GM11168 (cell line): ENCODE data around the gene ANKMY1.
"Not testable (repeated sequence)": the region's sequence is repeated elsewhere in the genome, so short reads cannot be mapped to it uniquely, and the experiment has no call there.

Experiments
- in situ Hi-C: fragments of 300-500 bp; cut with MboI; formaldehyde crosslinking; loops from one replicate; pipeline ENCODE4 v1.12.0; 2022; ENCODE audit warnings: low sequenced_read_pairs; ENCODE audit not compliant: unreplicated experiment

Gene ANKMY1

DNA sequence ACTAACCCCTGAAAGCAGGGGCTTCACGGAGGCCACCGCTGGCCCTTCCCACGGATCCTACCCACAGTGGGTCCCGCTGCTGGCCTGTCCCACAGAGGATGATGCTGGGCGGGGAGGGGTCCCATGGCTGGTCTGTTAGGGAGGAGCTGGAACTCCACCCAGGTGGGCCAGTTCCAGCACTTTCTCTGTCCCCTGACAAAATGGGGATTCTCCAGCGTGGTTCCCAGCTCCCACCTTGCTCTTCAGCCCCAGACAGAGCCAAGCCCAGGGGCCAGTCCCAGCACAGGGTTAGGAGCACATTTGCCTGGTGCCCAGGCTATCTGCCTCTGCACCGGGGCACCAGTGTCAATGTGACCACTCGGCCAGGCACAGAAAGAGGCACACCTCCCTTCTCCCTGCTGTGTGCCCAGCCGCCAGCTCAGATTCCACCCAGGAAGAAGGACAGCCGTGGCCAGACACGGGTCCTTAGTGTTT lies 50.0 kb downstream of the ANKMY1 start:
- in situ Hi-C loops: no loop called here

DNA sequence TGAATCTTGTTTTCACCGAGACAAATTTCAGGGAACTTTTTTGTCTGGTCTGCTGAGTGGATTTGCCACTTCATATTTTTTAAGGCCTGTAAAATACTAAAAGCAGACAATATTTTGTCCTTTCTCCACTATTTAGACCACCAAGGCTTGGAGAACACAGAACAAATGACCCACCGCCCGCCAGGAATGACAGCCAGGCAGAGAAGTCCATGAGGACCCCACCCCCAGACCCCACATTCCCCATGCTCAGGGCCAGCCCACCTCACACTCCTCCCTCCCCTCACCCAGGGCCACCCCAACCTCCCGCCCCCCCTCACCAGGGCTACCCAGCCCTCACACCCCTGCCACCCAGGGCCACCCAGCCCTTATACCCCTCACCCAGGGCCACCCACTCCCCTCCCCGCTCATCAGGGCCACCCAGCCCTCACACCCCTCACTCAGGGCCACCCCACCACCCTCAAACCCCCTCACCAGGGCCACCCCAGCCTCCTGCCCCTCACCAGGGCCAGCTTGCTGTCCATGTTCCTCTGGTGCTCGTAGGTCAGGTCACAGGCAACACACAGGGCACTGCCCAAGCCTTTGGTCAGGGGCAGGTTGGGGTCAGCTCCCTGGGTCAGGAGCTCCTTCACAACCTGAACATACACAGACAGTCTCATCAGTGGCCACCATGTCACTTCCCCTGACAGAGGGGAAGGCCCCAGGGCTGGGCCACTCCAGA lies 50.6 kb downstream of the ANKMY1 start:
- in situ Hi-C loops: no loop called here

DNA sequence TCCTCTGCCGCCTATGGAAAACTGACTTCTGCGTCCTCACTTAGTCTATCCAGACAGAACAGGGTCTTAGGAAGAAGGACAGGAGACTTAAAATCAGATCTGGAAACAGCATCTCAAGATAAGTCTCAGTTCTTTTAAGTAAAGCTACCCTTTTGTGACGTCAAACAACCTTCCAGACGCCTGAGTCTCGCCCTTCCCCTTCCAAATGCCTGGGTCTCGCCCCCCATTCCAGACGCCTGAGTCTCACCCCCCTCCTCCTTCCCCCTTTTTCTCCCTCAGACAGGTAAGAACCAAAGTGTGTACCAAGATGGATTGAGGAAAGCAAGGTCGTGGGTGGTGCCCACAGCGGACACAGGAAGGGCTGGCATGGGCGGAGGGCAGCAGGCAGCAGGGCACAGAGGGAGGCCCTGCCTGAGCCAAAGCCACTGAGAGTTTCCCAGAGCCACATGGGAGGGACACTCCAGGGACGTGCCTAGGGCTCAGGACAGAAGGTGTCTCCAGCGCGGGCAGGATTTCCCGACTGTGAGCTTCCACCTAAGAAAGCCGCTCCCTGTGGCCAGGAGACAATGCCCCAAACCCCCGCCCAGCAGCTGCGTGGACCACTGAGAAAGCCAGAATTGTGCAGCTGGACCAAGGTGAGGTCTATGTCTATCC lies 51.3 kb downstream of the ANKMY1 start:
- in situ Hi-C loops: no loop called here

DNA sequence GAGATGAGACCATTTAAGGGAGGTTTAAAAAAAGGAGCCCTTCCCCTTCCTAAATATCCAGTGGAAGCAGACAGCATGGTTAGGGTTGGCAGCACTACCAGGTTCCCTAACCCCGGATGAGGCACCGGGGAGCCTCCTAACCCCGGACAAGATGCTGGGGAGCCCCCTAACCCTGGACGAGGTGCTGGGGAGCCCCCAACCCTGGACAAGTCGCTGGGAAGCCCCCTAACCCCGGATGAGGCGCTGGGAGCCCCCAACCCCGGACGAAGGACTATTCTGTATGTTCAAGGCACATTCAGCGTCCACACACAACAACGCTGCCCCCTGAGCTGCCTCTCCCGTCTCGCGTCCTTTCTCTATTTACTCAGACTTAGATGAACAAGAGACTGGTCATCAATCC lies 51.9 kb downstream of the ANKMY1 start:
- in situ Hi-C loops: no loop called here

DNA sequence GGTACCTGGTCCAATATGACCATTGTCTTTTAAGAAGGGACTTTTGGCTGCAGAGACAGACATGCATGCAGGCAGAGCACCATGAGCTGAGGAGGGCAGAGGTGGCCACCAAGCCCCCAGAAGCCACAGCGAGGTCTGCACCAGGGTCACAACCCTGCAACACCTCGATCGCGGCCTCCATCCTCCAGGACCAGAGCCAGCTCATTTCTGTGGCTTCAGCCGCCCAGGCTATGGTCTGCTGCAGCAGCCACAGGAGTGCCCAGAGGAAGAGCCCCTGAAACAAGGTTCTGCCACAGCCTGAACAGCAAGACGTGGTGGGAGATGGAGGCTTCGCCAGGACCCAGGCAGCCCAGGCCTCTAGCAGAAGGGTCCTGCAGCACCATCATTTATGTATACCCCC lies 53.9 kb downstream of the ANKMY1 start:
- in situ Hi-C loops: no loop called here

DNA sequence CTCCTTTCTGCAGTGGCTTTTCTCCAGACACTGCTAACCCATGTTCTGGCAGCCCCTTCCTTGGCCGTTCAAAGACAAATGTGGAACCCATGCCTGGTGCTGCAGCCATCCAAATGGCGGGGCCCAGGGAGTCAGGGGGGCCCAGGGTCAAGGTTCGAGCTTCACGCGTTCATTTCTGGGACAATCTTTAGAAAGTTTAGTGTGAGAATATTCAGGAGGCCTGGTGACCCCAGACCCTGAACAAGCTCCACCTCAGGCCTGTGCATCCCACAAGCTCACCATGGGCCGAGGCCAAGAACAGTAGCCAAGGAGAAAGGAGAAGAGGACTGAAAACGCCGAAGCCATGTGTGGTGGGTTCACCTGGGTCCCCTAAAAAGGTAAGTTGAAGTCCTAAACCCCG lies 54.4 kb downstream of the ANKMY1 start:
- in situ Hi-C loops: no loop called here

DNA sequence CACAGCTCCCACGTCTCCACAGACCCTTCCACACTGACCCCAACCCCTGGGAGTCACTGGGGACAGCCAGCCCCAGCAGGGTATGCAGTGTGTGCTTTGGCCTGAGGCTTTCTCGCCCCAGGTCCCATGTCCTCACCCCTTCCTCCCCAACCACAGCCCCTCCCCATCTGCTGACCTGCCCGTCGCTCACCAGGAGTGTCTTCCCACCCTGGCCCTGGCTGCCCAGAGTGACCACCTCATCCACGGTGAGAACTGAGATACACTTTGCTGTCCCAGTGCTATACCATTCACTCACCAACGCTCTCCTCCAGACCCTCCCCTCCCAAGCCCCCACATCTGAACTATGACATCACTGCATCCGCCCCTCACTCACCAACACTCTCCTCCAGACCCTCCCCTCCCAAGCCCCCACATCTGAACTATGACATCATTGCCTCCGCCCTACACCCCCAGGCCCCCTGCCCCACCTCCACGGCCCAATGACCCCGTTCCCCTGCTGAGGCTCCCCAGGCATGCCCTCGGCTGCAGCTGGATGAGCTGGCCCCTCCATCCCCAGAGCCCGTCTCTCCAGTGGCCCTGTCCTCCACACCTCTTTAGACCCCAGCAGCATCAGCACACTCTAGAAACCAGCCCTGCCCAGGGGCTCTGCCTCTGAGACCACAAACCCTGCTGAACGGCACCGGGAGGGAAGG lies 55.2 kb downstream of the ANKMY1 start:
- in situ Hi-C loops: no loop called here

- in situ Hi-C loops: no loop called here
Measured at GRCh38 chr2:240502059-240502429, 55.7 kb downstream of the ANKMY1 start.

- in situ Hi-C loops: no loop called here
Measured at GRCh38 chr2:240501531-240501991, 56.2 kb downstream of the ANKMY1 start.

- in situ Hi-C loops: no loop called here
Measured at GRCh38 chr2:240500561-240501423, 57.0 kb downstream of the ANKMY1 start.

DNA sequence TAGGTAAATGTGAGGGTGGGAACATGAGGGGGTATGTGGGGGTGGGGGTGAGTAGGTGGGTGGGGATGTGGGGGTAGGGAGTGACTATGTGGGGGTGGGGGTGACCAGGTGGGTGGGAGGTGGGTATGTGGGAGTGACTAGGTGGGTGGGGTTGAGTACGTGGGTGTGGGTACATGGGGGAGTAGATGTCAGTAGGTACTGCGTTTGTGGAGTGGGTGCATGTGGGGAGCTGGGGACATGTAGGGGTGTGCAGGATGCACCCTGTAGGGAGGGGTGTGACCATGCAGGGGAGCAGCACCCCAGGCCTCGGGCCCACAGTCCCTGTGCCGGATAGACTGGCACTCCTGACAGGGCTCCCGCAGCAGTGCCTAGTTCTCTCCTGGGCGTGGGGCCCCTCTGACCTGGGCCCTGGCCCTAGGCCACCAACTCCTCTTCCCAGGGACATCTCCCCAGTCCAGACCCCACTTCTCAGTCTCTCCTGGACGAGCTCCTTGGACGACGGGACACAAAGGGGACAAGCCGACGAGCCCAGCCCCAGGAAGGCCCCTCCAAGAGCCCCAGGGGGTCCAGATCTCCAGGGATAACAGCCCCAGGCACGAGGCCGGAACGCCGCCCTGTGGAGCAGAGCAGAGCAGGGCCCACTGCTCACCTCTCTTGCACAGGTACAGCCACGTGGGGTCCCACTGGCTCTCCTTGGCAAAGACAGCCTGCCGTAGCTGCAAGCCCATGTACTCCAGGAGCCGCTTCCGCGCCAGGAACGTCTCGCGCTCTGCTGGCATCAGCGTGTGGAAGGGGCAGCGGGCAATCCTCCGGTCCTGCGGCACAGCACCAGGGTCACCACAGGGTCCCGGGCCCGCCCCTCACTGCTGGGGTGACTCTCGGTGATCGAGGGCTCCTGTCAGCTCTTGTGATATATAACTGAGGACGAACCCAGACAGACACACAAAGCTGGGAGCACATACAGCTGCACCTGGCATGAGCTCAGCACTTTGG lies 58.2 kb downstream of the ANKMY1 start:
- in situ Hi-C loops: no loop called here

DNA sequence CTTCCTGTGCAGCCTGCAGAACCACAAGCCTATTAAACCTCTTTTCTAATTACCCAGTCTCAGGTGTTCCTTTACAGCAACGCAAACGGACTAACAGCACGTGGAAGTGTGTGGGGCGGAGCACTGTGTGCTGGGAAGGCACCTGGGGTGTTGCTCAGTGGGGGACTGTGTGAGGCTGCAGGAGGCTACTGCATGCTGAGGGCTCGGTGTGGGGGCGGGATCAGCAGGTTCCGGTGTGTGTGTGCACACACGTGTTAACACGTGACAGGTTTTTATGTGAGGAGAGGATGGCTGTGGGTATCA lies 58.9 kb downstream of the ANKMY1 start:
- in situ Hi-C loops: no loop called here

DNA sequence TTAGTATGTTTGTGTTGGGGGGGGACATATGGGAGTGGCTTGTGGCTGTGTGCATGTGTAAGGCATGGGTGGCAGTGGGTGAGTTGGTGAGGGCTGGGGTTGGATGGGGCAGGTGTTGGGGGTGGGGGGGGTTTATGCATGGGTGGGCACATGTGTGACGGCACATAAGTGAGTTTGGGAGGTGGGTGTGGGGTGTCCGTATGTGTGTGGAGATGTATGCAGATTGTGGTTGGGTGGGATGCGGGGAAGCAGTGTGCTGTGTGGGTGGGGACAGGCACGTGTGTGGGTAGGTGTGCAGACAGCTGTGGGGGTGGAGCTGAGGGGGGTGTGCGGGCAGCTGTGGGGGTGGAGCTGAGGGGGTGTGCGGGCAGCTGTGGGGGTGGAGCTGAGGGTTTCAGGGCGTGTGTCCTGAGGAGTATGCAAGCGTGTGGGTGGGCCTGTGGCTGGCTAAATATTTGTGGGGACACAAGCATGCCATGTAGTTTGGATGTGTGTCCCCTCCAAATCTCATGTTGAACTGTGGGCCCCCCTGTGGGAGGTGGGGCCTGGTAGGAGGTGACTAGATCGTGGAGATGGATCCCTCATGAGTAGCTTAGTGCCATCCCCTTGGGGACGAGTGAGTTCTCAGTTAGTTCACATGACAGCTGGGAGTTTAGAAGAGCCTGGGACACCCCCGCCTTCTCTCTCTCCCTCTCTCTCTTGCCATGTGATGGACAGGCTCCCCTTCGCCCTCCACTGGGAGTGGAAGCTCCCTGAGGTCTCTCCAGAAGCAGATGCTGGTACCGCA lies 59.4 kb downstream of the ANKMY1 start:
- in situ Hi-C loops: no loop called here

GRCh38 chr2:240497082-240497481 lies 60.7 kb downstream of the ANKMY1 start:
- in situ Hi-C loops: not testable (repeated sequence)

DNA sequence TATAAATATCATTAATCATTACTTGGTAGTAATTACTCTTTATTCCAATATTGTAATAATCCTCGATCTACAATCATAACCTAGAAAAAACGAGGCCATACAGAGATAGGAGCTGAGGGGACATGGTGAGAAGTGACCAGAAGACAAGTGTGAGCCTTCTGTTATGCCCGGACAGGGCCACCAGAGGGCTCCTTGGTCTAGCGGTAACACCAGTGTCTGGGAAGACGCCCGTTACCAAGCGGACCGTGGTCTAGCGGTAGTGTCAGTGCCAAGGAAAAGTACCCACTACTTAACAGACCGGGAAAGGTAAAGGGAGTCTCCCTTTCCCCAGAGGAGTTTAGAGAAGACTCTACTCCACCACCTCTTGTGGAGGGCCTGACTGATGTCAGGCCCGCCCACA lies 62.8 kb downstream of the ANKMY1 start:
- in situ Hi-C loops: not testable (repeated sequence)

DNA sequence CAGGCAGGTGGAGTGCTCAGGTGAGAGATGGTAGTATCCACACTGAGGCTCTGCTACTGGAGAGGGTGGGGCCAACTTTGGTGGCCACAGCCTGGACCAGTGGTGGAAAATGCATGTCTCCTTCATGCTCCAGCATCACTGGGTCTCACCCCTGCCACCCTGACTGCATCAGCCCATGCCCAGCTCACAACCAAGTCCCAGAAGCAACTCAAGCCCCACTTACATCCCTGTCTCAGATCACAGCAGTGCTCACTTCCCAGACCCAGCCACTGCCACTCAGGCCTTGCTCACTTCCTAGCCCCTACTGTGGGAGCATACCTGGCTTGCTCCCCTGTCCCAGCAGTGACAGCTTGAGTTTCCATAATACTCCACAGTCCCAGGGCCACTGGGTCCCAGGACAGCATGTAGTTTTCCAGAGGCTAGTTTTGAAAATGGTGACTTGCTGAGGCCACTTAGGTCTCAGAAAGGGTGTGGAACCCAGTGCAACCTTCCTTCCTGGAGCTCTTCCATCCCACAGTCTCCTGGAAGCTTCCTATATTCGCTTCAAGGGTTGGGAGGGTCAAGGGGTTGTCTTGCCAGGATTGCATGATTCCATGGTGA lies 63.5 kb downstream of the ANKMY1 start:
- in situ Hi-C loops: no loop called here

DNA sequence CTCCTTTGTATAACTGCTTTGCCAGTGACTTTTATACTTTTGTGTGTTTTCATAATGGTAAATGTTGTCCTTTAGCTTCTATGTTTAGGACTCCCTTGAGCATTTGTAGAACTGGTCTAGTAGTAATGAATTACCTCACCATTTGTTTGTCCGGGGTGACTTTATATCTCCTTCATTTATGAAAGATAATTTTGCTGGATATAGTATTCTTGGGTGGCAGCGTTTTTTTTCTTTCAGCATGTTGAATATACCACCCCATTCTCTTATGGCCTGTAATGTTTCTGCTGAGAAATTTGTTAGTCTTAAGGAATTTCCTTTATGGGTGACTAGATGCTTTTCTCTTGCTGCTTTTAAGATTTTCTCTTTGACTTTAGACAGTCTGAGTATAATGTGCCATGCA lies 66.3 kb downstream of the ANKMY1 start:
- in situ Hi-C loops: no loop called here

DNA sequence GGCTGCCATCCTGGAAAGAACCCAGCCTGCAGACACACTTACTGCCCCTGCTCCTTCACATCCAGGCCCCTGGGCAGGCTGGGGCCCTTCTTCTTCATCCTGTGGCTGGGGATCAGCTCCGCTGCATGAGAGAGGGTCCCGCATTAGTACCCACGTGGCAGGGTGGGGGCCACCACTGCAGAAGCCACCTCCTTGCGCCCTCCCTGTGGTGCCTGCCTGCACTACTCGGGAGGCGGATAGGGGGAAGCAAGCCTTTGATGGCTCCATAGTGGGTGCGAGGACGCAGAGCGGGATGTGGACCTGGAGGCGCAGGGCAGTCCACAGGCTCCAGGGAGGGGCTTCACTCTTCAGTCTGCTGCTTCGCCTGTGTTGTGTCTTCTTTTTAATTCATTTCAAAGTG lies 75.6 kb downstream of the ANKMY1 start:
- in situ Hi-C loops: no loop called here
